ENCODE measurements around the gene CRIM1.

DNA sequence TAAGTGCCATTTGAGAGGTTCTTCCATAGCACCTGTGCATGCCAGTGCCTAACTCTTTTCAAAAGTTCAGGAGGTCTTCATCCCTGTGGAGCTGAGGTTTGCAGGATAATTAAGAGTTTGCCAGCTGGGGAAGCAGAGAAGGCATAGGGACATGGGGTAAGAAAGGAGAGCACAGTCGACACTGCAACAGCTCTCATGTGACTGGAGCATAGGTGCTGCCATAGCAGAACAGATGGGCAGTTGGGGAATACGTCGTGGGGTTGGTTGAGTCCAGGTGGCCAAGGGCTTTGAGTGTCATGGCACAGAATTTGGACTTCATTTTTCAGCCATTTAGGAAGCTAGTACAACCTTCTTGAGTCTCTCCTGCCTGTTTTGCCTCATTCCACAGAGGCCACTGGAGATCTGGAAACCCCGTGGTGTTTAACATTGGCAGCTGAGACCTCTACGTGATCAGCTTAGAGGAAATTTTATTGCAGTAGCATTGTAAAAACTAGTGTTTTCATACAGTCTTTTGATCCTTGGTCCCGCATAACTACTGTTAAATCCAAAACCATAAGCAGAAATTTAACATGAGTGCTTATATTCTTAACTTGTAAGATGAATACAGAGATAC is 65.1 kb downstream of the CRIM1 start:
- TF ChIP-seq, protein P1, sequence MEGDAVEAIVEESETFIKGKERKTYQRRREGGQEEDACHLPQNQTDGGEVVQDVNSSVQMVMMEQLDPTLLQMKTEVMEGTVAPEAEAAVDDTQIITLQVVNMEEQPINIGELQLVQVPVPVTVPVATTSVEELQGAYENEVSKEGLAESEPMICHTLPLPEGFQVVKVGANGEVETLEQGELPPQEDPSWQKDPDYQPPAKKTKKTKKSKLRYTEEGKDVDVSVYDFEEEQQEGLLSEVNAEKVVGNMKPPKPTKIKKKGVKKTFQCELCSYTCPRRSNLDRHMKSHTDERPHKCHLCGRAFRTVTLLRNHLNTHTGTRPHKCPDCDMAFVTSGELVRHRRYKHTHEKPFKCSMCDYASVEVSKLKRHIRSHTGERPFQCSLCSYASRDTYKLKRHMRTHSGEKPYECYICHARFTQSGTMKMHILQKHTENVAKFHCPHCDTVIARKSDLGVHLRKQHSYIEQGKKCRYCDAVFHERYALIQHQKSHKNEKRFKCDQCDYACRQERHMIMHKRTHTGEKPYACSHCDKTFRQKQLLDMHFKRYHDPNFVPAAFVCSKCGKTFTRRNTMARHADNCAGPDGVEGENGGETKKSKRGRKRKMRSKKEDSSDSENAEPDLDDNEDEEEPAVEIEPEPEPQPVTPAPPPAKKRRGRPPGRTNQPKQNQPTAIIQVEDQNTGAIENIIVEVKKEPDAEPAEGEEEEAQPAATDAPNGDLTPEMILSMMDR (conservative IDR thresholded peaks at IDR 0.05; ENCODE audit: low read depth, low read length), result no peak
- TF ChIP-seq EZH2 (IDR thresholded peaks at IDR 0.05; ENCODE audit: borderline replicate concordance, low read depth, low read length, poor library complexity, severe bottlenecking), result no peak

All from A673 (cell line).